22Rv1 (cell line): ENCODE measurements around the gene SNAPC4.
A peak's percentile ranks its signal among the peaks of the same experiment; 100 is the strongest.

Experiments used
- CTCF ChIP-seq: fragments of 450-650 bp; IDR thresholded peaks from 2 replicates; pipeline ENCODE4 v1.5.1; 2017; ENCODE audit warnings: mild to moderate bottlenecking
- ZFX ChIP-seq: fragments of 450-650 bp; IDR thresholded peaks from 2 replicates; pipeline ENCODE4 v1.6.1; 2017; ENCODE audit warnings: antibody characterized with exemption, borderline replicate concordance

GRCh38 chr9:136400038-136400834 is at the start of gene SNAPC4:
- TF ChIP-seq CTCF (peak; percentile 98), ZFX (no peak)
